GM10266 (cell line): ENCODE measurements around the gene MYH7.
"Not testable (repeated sequence)": the region's sequence is repeated elsewhere in the genome, so short reads cannot be mapped to it uniquely, and the experiment has no call there.

Experiments
- DNase-seq: peaks from one replicate; pipeline ENCODE4 v3.0.0; 2012; ENCODE audit errors: extremely low spot score
- CTCF ChIP-seq: IDR thresholded peaks from 2 replicates; pipeline ENCODE4 v1.5.1; 2012; ENCODE audit warnings: mild to moderate bottlenecking, low read depth; ENCODE audit not compliant: control insufficient read depth, insufficient read depth; ENCODE audit errors: missing control alignments

Gene MYH7

GRCh38 chr14:23425169-23425568, 10.3 kb downstream of the MYH7 start:
- no peak for TF ChIP-seq CTCF

GRCh38 chr14:23423657-23424056, 11.8 kb downstream of the MYH7 start:
- no peak for TF ChIP-seq CTCF
- DNase-seq: no peak

More at GRCh38 chr14:23425169-23425568, 10.3 kb downstream of the MYH7 start:
- DNase-seq: no peak

- no peak for TF ChIP-seq CTCF
- no peak for DNase-seq
These were observed 13.9 kb downstream of the MYH7 start for GRCh38 chr14:23421594-23421993.

- not testable (repeated sequence) for DNase-seq
These were observed 15.8 kb downstream of the MYH7 start for GRCh38 chr14:23419646-23420045.

- no peak for DNase-seq
- no peak for TF ChIP-seq CTCF
These were observed 17.4 kb downstream of the MYH7 start for GRCh38 chr14:23418021-23418420.

- DNase-seq: not testable (repeated sequence)
These were observed 18.2 kb downstream of the MYH7 start for GRCh38 chr14:23417269-23417668.

GRCh38 chr14:23416801-23417200, 18.7 kb downstream of the MYH7 start:
- no peak for DNase-seq
- no peak for TF ChIP-seq CTCF

- no peak for TF ChIP-seq CTCF
- no peak for DNase-seq
These were observed 19.4 kb downstream of the MYH7 start for GRCh38 chr14:23415821-23416778.
